Fibroblast of skin of right biceps (primary cell): ENCODE results near the gene PLIN1.

Experiments
- DNase-seq: peaks from one replicate; pipeline ENCODE4 v3.0.0-alpha.2; 2013

PLIN1 gene

GRCh38 chr15:89623165-89623564 is 56.0 kb downstream of the PLIN1 start:
- no peak for DNase-seq

- DNase-seq, result no peak
Measured at GRCh38 chr15:89621547-89621946, 57.6 kb downstream of the PLIN1 start.

- no peak for DNase-seq
Measured at GRCh38 chr15:89616228-89616627, 62.9 kb downstream of the PLIN1 start.

GRCh38 chr15:89615135-89615534 is 64.0 kb downstream of the PLIN1 start:
- no peak for DNase-seq
